Measurements from ENCODE around the gene AXIN2.

DNA sequence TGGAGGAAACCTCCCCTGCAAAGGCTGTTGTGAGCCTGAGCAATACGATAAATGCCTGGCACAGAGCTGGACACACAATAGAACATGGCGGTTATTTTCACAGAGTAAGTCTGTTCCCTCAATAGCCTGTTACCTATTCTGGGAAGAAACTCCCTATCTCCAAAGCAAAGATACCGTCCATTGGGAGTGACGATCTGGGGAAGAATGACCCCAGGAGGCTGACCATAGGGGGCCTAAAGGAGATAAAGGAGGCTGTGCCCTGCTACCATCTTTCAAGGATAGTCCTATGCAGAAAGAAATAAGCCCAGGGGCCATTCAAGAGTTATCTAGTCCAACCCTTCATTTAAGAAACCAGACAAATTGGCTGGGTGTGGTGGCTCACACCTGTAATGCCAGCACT lies 4.1 kb upstream of the AXIN2 start:
- no peak for TF ChIP-seq POLR2AphosphoS5 (IDR thresholded peaks at IDR 0.05)
- no peak for TF ChIP-seq POLR2A (IDR thresholded peaks at IDR 0.05)
